HG03354 (cell line): ENCODE measurements around the gene XKR7.
"Not testable (repeated sequence)": the region's sequence is repeated elsewhere in the genome, so short reads cannot be mapped to it uniquely, and the experiment has no call there.

Source experiments
- ATAC-seq: cut with Tn5 transposase; IDR thresholded peaks from one replicate; pipeline ENCODE4 v1.9.1; 2021; ENCODE audit warnings: mild to moderate bottlenecking; ENCODE audit not compliant: unreplicated experiment, poor library complexity, severe bottlenecking

The XKR7 gene

GRCh38 chr20:32033721-32034120 is 65.8 kb downstream of the XKR7 start:
- ATAC-seq, result not testable (repeated sequence)

GRCh38 chr20:32034581-32035425 is 66.9 kb downstream of the XKR7 start:
- ATAC-seq, result no peak

GRCh38 chr20:32035426-32035779 is 67.5 kb downstream of the XKR7 start:
- ATAC-seq, result no peak

- ATAC-seq, result no peak
Observed at GRCh38 chr20:32036252-32036651, 68.3 kb downstream of the XKR7 start.

GRCh38 chr20:32036716-32037485 is 69.0 kb downstream of the XKR7 start:
- no peak for ATAC-seq

GRCh38 chr20:32037929-32038328 is 70.0 kb downstream of the XKR7 start:
- ATAC-seq, result no peak

GRCh38 chr20:32040142-32040953 is 72.4 kb downstream of the XKR7 start:
- peak; percentile 68 for ATAC-seq

- no peak for ATAC-seq
Observed at GRCh38 chr20:32045999-32046398, 78.0 kb downstream of the XKR7 start.

- no peak for ATAC-seq
Observed at GRCh38 chr20:32050324-32050841, 82.4 kb downstream of the XKR7 start.

- ATAC-seq, result no peak
Observed at GRCh38 chr20:32050851-32051556, 83.1 kb downstream of the XKR7 start.

- no peak for ATAC-seq
Observed at GRCh38 chr20:32051720-32052089, 83.8 kb downstream of the XKR7 start.

GRCh38 chr20:32052090-32052777 is 84.3 kb downstream of the XKR7 start, which contains the start of gene HCK:
Gene HCK (plus strand): TSS chr20:32052242.
- no peak for ATAC-seq

GRCh38 chr20:32052778-32053362 is 84.9 kb downstream of the XKR7 start:
- no peak for ATAC-seq
